Body of pancreas (tissue), 4 donors: ENCODE results near the gene SIK3.

Experiments
- POLR2A ChIP-seq, 3 donors: fragments of 450-650 bp; IDR thresholded peaks; one replicate each; pipeline ENCODE4 v1.6.1; 2016; ENCODE audit warnings: antibody characterized with exemption in 3 of 3, mild to moderate bottlenecking in 2 of 3
- TF ChIP-seq, protein P1 (sequence below), 7 experiments: fragments of 450-650 bp in 4 of 7; fragments of 200-600 bp in 3 of 7; sonication (generic) in 3 of 7; IDR thresholded peaks; one replicate each; pipeline ENCODE4 v1.5.1; 2016 to 2019; ENCODE audit warnings: antibody characterized with exemption in 7 of 7

DNA sequence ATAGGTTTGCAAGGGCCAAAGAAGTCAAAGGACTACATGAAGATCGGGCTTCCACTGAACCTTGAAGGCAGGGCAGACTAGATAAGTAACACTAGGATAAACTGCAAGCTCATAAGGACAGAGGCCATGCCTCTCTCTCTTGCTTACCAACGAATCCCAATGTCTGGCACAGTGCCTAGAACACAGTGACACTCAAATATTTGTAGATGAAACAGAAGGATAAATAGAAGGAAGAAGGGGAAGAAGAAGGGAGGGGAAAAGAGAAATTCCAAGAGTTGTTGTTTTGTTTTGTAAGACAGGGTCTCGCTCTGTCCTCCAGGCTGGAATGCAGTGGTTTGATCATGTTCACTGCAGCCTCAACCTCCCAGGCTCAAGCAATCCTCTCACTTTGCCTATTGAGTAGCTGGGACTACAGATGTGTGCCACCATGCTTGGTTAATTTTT, 26.9 kb downstream of the SIK3 start:
- TF ChIP-seq, protein P1, sequence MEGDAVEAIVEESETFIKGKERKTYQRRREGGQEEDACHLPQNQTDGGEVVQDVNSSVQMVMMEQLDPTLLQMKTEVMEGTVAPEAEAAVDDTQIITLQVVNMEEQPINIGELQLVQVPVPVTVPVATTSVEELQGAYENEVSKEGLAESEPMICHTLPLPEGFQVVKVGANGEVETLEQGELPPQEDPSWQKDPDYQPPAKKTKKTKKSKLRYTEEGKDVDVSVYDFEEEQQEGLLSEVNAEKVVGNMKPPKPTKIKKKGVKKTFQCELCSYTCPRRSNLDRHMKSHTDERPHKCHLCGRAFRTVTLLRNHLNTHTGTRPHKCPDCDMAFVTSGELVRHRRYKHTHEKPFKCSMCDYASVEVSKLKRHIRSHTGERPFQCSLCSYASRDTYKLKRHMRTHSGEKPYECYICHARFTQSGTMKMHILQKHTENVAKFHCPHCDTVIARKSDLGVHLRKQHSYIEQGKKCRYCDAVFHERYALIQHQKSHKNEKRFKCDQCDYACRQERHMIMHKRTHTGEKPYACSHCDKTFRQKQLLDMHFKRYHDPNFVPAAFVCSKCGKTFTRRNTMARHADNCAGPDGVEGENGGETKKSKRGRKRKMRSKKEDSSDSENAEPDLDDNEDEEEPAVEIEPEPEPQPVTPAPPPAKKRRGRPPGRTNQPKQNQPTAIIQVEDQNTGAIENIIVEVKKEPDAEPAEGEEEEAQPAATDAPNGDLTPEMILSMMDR (IDR thresholded peaks at IDR 0.05): no peak
- TF ChIP-seq POLR2A (IDR thresholded peaks at IDR 0.05): no peak
